ENCODE measurements around the gene CEP72. TPM values are rescaled to one million over a fixed set of nuclear protein-coding genes. Genes with fewer than 3 reads are reported as not detected.
A peak's percentile ranks its signal among the peaks of the same experiment; 100 is the strongest.

CEP72 gene
- total and polyA plus RNA-seq, 5 donors from 2014 or later: 3.2 to 12.3 (median 3.8) TPM

DNA sequence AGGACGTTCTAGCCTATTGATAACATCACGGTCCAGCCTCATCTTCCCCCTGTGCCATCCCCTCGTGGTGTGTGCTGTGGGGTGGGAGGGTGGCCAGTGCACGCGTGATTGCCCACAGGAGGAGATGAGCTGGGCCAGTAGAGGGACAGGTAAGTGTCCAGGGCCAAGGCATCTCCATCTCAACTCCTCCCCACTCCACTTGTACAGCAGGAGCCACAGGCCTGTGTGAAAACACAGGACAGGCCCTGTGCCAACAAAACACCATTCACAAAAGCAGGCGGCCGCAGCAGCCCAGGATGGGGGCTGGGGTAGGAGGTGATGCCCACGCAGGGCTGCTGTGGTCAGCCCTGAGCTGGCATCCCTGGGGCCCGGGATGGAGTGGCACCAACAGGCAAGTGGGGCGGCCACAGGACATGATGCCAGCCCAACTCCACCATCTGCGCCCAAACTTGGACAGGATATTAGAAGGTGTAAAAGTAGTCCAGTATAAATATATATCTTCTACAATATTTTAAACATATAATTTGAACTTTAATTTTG is 48.4 kb downstream of the CEP72 start:
- Mint-ChIP-seq H3K36me3 (peaks cover 47% of the 10 kb centered on the region), H3K27ac (no peak overlapping the region), H3K4me1 (no peaks in the 10 kb centered on the region), H3K9me3 (no peaks in the 10 kb centered on the region), H3K4me3 (no peak overlapping the region), H3K27me3 (no peaks in the 10 kb centered on the region)
- ATAC-seq (ENCODE audit: low read depth in 2 of 2): no peak
- H3K4me3 ChIP-seq (ENCODE audit: low read depth, low read length): no peak overlapping the region
- peaks cover 17% of the 10 kb centered on the region for H3K36me3 ChIP-seq (ENCODE audit: control insufficient read depth, insufficient read depth, low read length)
- H3K9me3 ChIP-seq (ENCODE audit: control insufficient read depth in 2 of 2, low read length in 2 of 2): no peaks in the 10 kb centered on the region
- H3K4me1 ChIP-seq (ENCODE audit: control insufficient read depth, insufficient read depth, low read length, poor library complexity, severe bottlenecking): no peaks in the 10 kb centered on the region
- no peak for DNase-seq
- H3K27ac ChIP-seq (ENCODE audit: insufficient read depth, low read length, poor library complexity, severe bottlenecking): no peak overlapping the region
- H3K27me3 ChIP-seq (ENCODE audit: control insufficient read depth, insufficient read depth, low read length): no peaks in the 10 kb centered on the region

DNA sequence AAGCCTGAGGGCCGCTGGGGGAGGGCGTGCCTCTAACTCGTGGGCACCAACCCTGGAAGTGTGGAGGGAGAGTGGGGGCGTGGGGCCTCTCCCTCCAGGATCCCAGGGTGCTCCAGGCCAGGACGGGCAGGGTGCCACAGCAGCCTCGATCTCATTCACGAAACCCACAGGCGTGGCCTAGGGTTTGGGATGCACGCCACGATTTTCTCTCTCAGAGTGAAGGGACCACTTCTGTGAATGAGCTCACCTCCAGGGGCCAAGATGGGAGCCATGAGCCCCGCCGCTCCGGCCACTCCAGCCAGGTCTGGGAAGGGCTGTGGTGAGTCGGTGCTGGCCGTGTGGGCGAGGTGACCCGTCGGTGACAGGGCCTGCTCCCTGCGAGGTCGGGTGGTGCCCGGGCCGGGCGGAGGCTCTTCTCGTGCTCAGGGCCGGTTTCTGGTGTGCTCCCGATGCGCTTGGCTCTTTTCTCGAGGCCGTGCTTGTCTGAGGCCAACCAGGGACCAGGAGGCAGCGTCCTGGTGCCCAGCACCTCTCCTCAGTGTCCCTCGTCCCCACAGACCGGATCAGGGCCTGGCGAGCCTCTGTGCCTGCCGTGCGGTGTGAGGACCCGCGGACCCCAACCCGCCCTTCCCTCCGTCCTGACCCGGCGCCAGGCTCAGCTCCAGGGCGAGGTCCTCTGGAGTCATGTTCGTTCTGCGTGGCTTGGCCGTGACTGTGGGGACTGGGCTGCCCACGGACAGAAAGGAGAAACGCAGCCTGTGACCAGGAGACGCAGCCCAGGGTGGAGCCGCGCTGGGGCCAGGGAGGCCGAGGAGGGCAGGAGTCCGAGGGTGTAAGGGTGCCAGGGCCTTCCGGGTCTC is 50.0 kb downstream of the CEP72 start:
- no peaks in the 10 kb centered on the region for H3K4me1 Mint-ChIP-seq
- H3K4me3 ChIP-seq (ENCODE audit: low read depth, low read length): no peak overlapping the region
- peaks cover 12% of the 10 kb centered on the region for H3K36me3 ChIP-seq (ENCODE audit: control insufficient read depth, insufficient read depth, low read length)
- H3K27me3 ChIP-seq (ENCODE audit: control insufficient read depth, insufficient read depth, low read length): no peaks in the 10 kb centered on the region
- H3K27ac ChIP-seq (ENCODE audit: insufficient read depth, low read length, poor library complexity, severe bottlenecking): no peak overlapping the region
- no peaks in the 10 kb centered on the region for H3K27me3 Mint-ChIP-seq
- H3K4me3 Mint-ChIP-seq: no peak overlapping the region
- ATAC-seq (ENCODE audit: low read depth in 2 of 2) (no peak), DNase-seq (no peak)
- no peaks in the 10 kb centered on the region for H3K4me1 ChIP-seq (ENCODE audit: control insufficient read depth, insufficient read depth, low read length, poor library complexity, severe bottlenecking)
- no peaks in the 10 kb centered on the region for H3K9me3 Mint-ChIP-seq
- no peak overlapping the region for H3K27ac Mint-ChIP-seq
- H3K36me3 Mint-ChIP-seq: peaks cover 39% of the 10 kb centered on the region
- no peaks in the 10 kb centered on the region for H3K9me3 ChIP-seq (ENCODE audit: control insufficient read depth in 2 of 2, low read length in 2 of 2)

DNA sequence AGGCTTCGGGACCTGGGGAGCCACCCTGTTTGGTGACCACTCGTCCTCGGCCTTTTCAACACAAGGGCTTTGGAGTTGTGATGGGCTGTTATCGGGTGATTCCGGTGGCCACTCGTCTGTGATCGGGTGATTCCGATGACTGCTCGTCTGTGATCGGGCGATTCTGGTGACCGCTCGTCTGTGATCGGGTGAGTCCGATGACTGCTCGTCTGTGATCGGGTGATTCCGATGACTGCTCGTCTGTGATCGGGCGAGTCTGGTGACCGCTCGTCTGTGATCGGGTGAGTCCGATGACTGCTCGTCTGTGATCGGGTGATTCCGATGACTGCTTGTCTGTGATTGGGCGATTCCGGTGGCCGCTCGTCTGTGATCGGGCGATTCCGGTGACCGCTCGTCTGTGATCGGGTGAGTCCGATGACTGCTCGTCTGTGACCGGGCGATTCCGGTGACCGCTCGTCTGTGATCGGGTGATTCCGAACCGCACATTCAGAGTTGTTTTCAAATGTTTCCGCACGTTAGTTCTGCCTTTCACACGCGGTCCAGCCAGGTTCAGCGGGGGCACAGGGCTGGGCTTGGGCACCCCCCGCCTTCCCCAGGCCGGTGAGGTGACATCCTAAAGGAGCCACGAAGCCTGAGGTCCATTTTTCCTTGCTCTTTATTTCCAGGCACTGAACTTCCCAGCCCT is 50.8 kb downstream of the CEP72 start:
- Histone ChIP-seq H3K4me3 (ENCODE audit: low read depth, low read length) (no peak overlapping the region), H3K27ac (ENCODE audit: insufficient read depth, low read length, poor library complexity, severe bottlenecking) (no peak overlapping the region), H3K4me1 (ENCODE audit: control insufficient read depth, insufficient read depth, low read length, poor library complexity, severe bottlenecking) (no peaks in the 10 kb centered on the region), H3K36me3 (ENCODE audit: control insufficient read depth, insufficient read depth, low read length) (peaks cover 8% of the 10 kb centered on the region), H3K9me3 (ENCODE audit: control insufficient read depth in 2 of 2, low read length in 2 of 2) (no peaks in the 10 kb centered on the region), H3K27me3 (ENCODE audit: control insufficient read depth, insufficient read depth, low read length) (no peaks in the 10 kb centered on the region)
- no peak for ATAC-seq (ENCODE audit: low read depth in 2 of 2)
- H3K27me3 Mint-ChIP-seq: no peaks in the 10 kb centered on the region
- no peak overlapping the region for H3K27ac Mint-ChIP-seq
- DNase-seq: no peak
- peaks cover 36% of the 10 kb centered on the region for H3K36me3 Mint-ChIP-seq
- H3K9me3 Mint-ChIP-seq: no peaks in the 10 kb centered on the region
- no peaks in the 10 kb centered on the region for H3K4me1 Mint-ChIP-seq
- no peak overlapping the region for H3K4me3 Mint-ChIP-seq

DNA sequence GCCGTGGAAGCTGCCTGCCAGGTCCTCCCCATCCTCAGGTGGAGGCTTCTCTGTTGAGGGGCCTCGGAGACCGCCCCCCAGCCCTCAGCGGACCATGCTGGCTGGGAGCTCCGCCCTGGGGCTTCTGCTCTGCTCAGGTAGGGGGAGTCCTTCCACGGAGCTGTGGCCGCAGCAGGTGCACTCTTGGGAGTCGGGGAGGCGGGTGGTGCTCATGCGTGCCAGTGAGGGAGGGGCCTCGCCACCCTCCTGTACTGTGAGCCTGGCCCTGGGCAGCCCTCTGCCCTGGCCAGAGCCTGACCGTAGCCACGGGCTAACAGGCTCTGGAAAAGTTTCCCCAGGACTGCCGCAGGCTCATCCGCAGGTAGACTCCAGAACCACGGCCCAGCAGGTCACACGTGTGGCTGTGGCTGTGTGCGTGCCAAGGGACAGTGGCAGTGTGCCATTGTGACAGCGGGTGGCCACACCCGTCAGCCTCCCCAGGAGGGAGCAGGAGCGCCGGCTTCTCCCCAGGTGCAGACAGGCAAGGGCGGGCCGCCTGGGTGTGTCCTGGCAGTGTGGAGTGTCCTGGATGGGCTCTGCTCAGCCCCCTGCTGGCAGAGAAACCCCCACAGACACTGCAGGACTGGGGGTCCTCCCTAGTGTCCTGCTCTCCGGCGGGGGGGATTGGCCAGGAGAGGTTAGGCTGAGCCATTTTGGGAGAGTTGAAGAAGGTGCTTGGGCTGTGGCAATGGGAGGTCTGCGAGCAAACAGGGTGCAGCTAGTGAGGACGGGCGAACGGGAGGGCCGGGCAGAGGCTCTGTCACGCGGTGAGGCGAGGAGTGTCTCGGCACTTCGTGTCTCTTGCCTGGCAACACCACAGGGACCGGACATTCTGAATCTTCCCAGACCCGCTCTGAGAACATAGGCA is 51.5 kb downstream of the CEP72 start:
- DNase-seq (no peak), ATAC-seq (ENCODE audit: low read depth in 2 of 2) (no peak)
- H3K4me3 ChIP-seq (ENCODE audit: low read depth, low read length): no peak overlapping the region
- Mint-ChIP-seq H3K4me3 (no peak overlapping the region), H3K36me3 (peaks cover 31% of the 10 kb centered on the region), H3K9me3 (no peaks in the 10 kb centered on the region), H3K4me1 (no peaks in the 10 kb centered on the region), H3K27me3 (no peaks in the 10 kb centered on the region), H3K27ac (peak overlapping the region in 1 of 3 donors; percentile 83)
- peaks cover 3% of the 10 kb centered on the region for H3K36me3 ChIP-seq (ENCODE audit: control insufficient read depth, insufficient read depth, low read length)
- no peak overlapping the region for H3K27ac ChIP-seq (ENCODE audit: insufficient read depth, low read length, poor library complexity, severe bottlenecking)
- H3K4me1 ChIP-seq (ENCODE audit: control insufficient read depth, insufficient read depth, low read length, poor library complexity, severe bottlenecking): no peaks in the 10 kb centered on the region
- H3K27me3 ChIP-seq (ENCODE audit: control insufficient read depth, insufficient read depth, low read length): no peaks in the 10 kb centered on the region
- no peaks in the 10 kb centered on the region for H3K9me3 ChIP-seq (ENCODE audit: control insufficient read depth in 2 of 2, low read length in 2 of 2)

DNA sequence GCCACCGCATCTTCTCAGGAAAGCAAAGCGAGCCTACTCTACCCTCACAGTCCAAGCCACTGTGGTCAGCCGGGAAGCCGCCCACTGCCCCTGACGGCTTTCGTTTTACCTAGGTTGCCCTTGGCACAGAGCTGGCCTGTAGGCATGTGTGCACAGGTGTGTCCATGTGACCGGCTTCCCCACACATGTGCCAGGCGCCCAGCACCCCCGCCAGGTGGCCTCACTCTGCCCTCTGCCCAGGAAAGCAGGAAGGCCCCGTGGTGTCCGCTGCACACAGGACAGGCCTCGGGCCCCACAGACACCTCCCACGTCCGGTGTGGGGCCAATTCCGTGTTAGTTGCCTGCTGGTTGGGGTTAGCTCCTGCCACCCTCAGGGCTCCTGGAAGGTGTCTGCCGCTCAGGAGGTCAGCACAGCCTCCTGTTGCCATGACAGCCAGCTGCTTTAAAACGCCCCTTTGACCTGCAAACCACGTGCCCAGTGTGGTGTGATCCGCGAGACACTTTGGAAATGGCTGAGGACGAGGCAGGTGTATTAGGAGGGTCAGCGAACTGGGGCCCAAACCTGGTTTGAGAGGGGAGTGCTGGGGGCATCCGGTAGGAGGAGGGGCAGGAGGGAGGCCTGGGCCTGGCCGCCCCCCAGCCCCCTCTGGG is 52.3 kb downstream of the CEP72 start:
- DNase-seq (no peak), ATAC-seq (ENCODE audit: low read depth in 2 of 2) (no peak)
- H3K4me3 Mint-ChIP-seq: no peak overlapping the region
- no peak overlapping the region for H3K27ac ChIP-seq (ENCODE audit: insufficient read depth, low read length, poor library complexity, severe bottlenecking)
- H3K27me3 Mint-ChIP-seq: no peaks in the 10 kb centered on the region
- no peaks in the 10 kb centered on the region for H3K9me3 ChIP-seq (ENCODE audit: control insufficient read depth in 2 of 2, low read length in 2 of 2)
- H3K36me3 ChIP-seq (ENCODE audit: control insufficient read depth, insufficient read depth, low read length): peaks cover under 1% of the 10 kb centered on the region
- no peaks in the 10 kb centered on the region for H3K27me3 ChIP-seq (ENCODE audit: control insufficient read depth, insufficient read depth, low read length)
- H3K9me3 Mint-ChIP-seq: no peaks in the 10 kb centered on the region
- H3K4me1 ChIP-seq (ENCODE audit: control insufficient read depth, insufficient read depth, low read length, poor library complexity, severe bottlenecking): no peaks in the 10 kb centered on the region
- H3K36me3 Mint-ChIP-seq: peaks cover 25% of the 10 kb centered on the region
- no peak overlapping the region for H3K27ac Mint-ChIP-seq
- H3K4me1 Mint-ChIP-seq: no peaks in the 10 kb centered on the region
- no peak overlapping the region for H3K4me3 ChIP-seq (ENCODE audit: low read depth, low read length)

DNA sequence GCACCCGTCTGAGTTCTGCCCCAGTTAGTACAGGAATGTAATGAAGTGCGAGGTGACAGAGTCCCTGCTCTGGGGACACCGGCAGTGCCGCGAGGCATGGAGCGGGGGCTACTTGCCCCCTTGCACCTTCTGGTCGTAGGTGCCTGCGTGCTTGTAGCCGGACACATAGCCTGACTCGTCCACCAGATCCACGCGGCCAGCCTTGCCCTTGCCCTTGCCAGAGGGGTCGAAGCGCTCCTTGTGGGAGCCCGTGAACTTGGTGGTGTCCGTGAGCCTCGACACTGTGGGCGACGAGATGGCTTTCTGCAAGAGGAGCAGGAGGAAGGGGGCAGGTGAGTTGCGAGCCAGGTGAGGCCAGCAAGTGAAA is 52.8 kb downstream of the CEP72 start:
- H3K4me3 Mint-ChIP-seq: no peak overlapping the region
- no peak overlapping the region for H3K27ac Mint-ChIP-seq

DNA sequence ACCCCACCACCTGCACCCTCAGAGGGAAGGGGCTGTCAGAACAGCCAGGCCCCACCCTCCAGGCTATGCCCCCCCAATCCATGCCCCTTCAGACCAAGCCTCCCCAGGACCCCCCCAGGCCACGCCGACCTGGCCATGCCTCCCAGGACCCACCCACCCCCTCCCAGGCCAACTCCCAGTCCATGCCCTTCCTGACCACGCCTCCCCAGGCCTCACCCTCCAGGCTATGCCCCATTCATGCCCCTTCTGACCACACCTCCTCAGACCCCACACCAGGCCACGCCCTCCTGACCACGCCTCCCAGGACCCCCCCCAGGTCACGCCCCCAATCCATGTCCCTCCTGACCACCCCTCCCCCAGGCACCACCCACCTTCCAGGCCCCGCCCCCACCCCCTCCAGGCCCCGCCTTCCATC is 53.4 kb downstream of the CEP72 start:
- H3K27ac ChIP-seq (ENCODE audit: insufficient read depth, low read length, poor library complexity, severe bottlenecking): no peak overlapping the region
- H3K27me3 ChIP-seq (ENCODE audit: control insufficient read depth, insufficient read depth, low read length): no peaks in the 10 kb centered on the region
- Mint-ChIP-seq H3K4me1 (no peaks in the 10 kb centered on the region), H3K4me3 (no peak overlapping the region), H3K27me3 (no peaks in the 10 kb centered on the region), H3K9me3 (no peaks in the 10 kb centered on the region), H3K27ac (no peak overlapping the region), H3K36me3 (peaks cover 17% of the 10 kb centered on the region)
- H3K4me1 ChIP-seq (ENCODE audit: control insufficient read depth, insufficient read depth, low read length, poor library complexity, severe bottlenecking): no peaks in the 10 kb centered on the region
- DNase-seq (no peak), ATAC-seq (ENCODE audit: low read depth in 2 of 2) (no peak)
- no peaks in the 10 kb centered on the region for H3K36me3 ChIP-seq (ENCODE audit: control insufficient read depth, insufficient read depth, low read length)
- no peaks in the 10 kb centered on the region for H3K9me3 ChIP-seq (ENCODE audit: control insufficient read depth in 2 of 2, low read length in 2 of 2)
- H3K4me3 ChIP-seq (ENCODE audit: low read depth, low read length): no peak overlapping the region

More for the DNA sequence above, 52.8 kb downstream of the CEP72 start:
- Histone ChIP-seq H3K36me3 (ENCODE audit: control insufficient read depth, insufficient read depth, low read length) (no peaks in the 10 kb centered on the region), H3K9me3 (ENCODE audit: control insufficient read depth in 2 of 2, low read length in 2 of 2) (no peaks in the 10 kb centered on the region), H3K27ac (ENCODE audit: insufficient read depth, low read length, poor library complexity, severe bottlenecking) (no peak overlapping the region), H3K4me1 (ENCODE audit: control insufficient read depth, insufficient read depth, low read length, poor library complexity, severe bottlenecking) (no peaks in the 10 kb centered on the region), H3K4me3 (ENCODE audit: low read depth, low read length) (no peak overlapping the region), H3K27me3 (ENCODE audit: control insufficient read depth, insufficient read depth, low read length) (no peaks in the 10 kb centered on the region)
- Mint-ChIP-seq H3K27me3 (no peaks in the 10 kb centered on the region), H3K9me3 (no peaks in the 10 kb centered on the region), H3K36me3 (peaks cover 21% of the 10 kb centered on the region), H3K4me1 (no peaks in the 10 kb centered on the region)
- no peak for ATAC-seq (ENCODE audit: low read depth in 2 of 2)
- no peak for DNase-seq

All from CD4-positive, CD25-positive, alpha-beta regulatory T cell (primary cell).